OCI-LY3 (cell line): ENCODE measurements around the gene SORCS3.

Source experiments
- H2AFZ ChIP-seq: fragments of 200-600, 300-600 bp; shearing (Covaris generic); 2 replicates; pipeline ENCODE4 v1.6.0; 2014; ENCODE audit warnings: antibody characterized with exemption, low read depth, low read length
- H3K27ac ChIP-seq: fragments of 200-600, 300-600 bp; sonication (generic); 2 replicates; pipeline ENCODE4 v1.5.1; 2014; ENCODE audit warnings: mild to moderate bottlenecking, low read length, moderate library complexity, mixed read lengths
- H3K27me3 ChIP-seq: fragments of 200-600, 300-600 bp; sonication (generic); 2 replicates; pipeline ENCODE4 v1.6.1; 2014; ENCODE audit warnings: low read depth, low read length, mixed read lengths
- H3K36me3 ChIP-seq: fragments of 200-600, 300-600 bp; sonication (generic); replicated peaks from 2 replicates; pipeline ENCODE3; 2014; ENCODE audit warnings: low read depth, low read length, mixed read lengths
- H3K4me1 ChIP-seq: fragments of 300-600, 200-600 bp; sonication (generic); 2 replicates; pipeline ENCODE4 v1.6.1; 2014; ENCODE audit warnings: low read length, mixed read lengths
- H3K4me2 ChIP-seq: fragments of 200-600, 300-600 bp; sonication (generic); 2 replicates; pipeline ENCODE4 v1.6.1; 2014; ENCODE audit warnings: low read length, mixed read lengths
- H3K4me3 ChIP-seq: fragments of 300-600, 200-600 bp; sonication (generic); 2 replicates; pipeline ENCODE4 v1.5.1; 2014; ENCODE audit warnings: antibody characterized with exemption, mild to moderate bottlenecking, low read length, moderate library complexity
- H3K79me2 ChIP-seq: fragments of 300-600, 200-600 bp; shearing (Covaris generic); 2 replicates; pipeline ENCODE4 v1.6.1; 2014; ENCODE audit warnings: mild to moderate bottlenecking, low read length, mixed read lengths
- H3K9ac ChIP-seq: fragments of 300-600, 200-600 bp; shearing (Covaris generic); 2 replicates; pipeline ENCODE4 v1.6.0; 2014; ENCODE audit warnings: mild to moderate bottlenecking, low read length, moderate library complexity
- H3K9me3 ChIP-seq: fragments of 200-600, 300-600 bp; shearing (Covaris generic); 2 replicates; pipeline ENCODE4 v1.6.1; 2014; ENCODE audit warnings: low read length, mixed read lengths; ENCODE audit not compliant: insufficient read depth
- H4K20me1 ChIP-seq: fragments of 200-600, 300-600 bp; sonication (generic); 2 replicates; pipeline ENCODE4 v1.6.1; 2016; ENCODE audit warnings: low read length, mixed read lengths; ENCODE audit not compliant: insufficient read depth
- CTCF ChIP-seq: fragments of 200-600, 300-600 bp; sonication (generic); IDR thresholded peaks from 2 replicates; pipeline ENCODE4 v1.5.1; 2014; ENCODE audit warnings: antibody characterized with exemption, low read length, low read depth
- EZH2phosphoT487 ChIP-seq: fragments of 200-600 bp; shearing (Covaris generic); IDR thresholded peaks from 2 replicates; pipeline ENCODE4 v1.6.1; 2018; ENCODE audit warnings: antibody characterized with exemption, mixed run types, low read depth

SORCS3 gene

DNA sequence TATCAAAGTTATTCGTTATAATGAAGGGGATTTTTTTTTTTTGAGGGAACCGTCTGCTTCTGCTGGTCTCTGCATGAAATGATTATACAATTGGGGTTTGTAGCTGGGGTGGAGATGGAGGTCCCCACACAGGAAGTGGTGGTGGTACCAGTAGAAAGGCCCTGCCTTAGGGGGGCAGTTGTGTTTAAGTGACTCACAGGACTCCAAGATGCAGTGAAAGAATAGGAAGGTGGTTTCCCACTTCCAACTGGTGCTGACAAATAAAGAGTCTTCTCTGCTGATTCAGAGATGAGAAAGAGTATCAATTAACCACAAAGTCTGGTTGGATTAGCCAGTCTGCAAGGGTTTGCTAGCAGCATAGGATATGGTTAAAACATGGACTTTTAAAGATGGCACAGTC, 376.0 kb downstream of the SORCS3 start:
- no peaks in the 10 kb centered on the region for H3K9me3 ChIP-seq
- no peak overlapping the region for H3K27ac ChIP-seq
- H2AFZ ChIP-seq: no peak overlapping the region
- no peak overlapping the region for H3K9ac ChIP-seq
- no peaks in the 10 kb centered on the region for H3K27me3 ChIP-seq
- no peak overlapping the region for H3K4me3 ChIP-seq
- no peak for TF ChIP-seq EZH2phosphoT487
- TF ChIP-seq CTCF: no peak
- no peaks in the 10 kb centered on the region for H3K36me3 ChIP-seq
- no peaks in the 10 kb centered on the region for H4K20me1 ChIP-seq
- H3K4me2 ChIP-seq: no peak overlapping the region
- H3K4me1 ChIP-seq: no peaks in the 10 kb centered on the region
- no peaks in the 10 kb centered on the region for H3K79me2 ChIP-seq

- no peak overlapping the region for H3K9ac ChIP-seq
- H3K9me3 ChIP-seq: no peaks in the 10 kb centered on the region
- no peaks in the 10 kb centered on the region for H4K20me1 ChIP-seq
- H3K27ac ChIP-seq: no peak overlapping the region
- no peak overlapping the region for H2AFZ ChIP-seq
- no peak overlapping the region for H3K4me2 ChIP-seq
- H3K4me1 ChIP-seq: no peaks in the 10 kb centered on the region
- no peak overlapping the region for H3K4me3 ChIP-seq
- H3K36me3 ChIP-seq: no peaks in the 10 kb centered on the region
- H3K79me2 ChIP-seq: no peaks in the 10 kb centered on the region
- no peaks in the 10 kb centered on the region for H3K27me3 ChIP-seq
- TF ChIP-seq EZH2phosphoT487: no peak
- TF ChIP-seq CTCF: no peak
These were observed 376.6 kb downstream of the SORCS3 start for GRCh38 chr10:105017691-105018090.

DNA sequence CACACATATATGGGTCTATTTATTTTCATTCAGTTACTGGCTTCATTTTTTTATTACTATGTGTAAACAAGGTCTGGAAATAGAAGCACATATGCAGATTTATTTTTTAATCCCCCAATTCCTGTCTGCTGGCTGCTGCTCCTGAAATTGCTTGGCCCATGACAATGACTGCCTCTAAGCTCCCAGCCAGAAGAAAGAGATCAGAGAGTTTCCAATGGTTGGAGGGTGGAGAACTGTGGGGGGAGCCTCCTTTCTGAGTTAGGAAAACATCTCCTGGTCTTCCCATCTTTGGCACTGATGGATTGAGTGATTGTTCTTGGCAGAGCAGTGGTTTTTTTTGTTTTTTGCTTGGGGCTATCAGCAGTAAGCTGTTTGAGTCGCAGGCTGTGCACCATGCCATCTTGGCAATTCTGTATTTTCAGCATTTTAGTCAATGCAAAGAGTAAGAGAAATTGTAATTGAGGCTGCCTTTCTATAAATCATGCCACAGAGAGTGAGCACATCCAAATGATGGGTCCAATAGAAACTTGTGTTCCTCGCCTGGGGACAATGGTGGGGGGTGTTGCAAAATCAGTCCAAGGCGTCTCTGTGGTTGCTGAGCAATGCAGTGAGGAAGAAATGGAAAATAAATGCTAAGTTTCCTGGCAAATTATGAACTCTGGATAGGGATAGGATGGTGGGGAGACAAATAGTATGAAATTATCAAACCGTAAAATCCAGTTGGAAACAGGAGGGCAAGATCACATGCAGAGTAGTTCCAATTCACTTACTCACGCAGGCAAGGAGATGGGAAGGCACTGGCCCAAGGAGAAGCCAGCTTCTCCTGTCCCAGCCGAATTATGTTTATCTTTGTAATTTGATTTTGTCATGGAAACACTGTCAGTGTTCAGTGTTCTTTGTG, 382.4 kb downstream of the SORCS3 start:
- Histone ChIP-seq H3K36me3 (no peaks in the 10 kb centered on the region), H3K27me3 (no peaks in the 10 kb centered on the region), H3K4me3 (no peak overlapping the region), H3K4me2 (no peak overlapping the region), H2AFZ (no peak overlapping the region), H3K9me3 (no peaks in the 10 kb centered on the region), H3K4me1 (no peaks in the 10 kb centered on the region), H3K79me2 (no peaks in the 10 kb centered on the region), H3K27ac (no peak overlapping the region), H3K9ac (no peak overlapping the region), H4K20me1 (no peaks in the 10 kb centered on the region)
- TF ChIP-seq CTCF (no peak), EZH2phosphoT487 (no peak)

GRCh38 chr10:105024184-105024583, 383.1 kb downstream of the SORCS3 start:
- Histone ChIP-seq H3K9me3 (no peaks in the 10 kb centered on the region), H3K27me3 (no peaks in the 10 kb centered on the region), H2AFZ (no peak overlapping the region), H3K4me2 (no peak overlapping the region), H3K4me3 (no peak overlapping the region), H3K9ac (no peak overlapping the region), H3K27ac (no peak overlapping the region), H3K36me3 (no peaks in the 10 kb centered on the region), H4K20me1 (no peaks in the 10 kb centered on the region), H3K79me2 (no peaks in the 10 kb centered on the region), H3K4me1 (no peaks in the 10 kb centered on the region)
- TF ChIP-seq CTCF: no peak
